22Rv1 (cell line): ENCODE data around the gene FLNA.

Experiments used
- ZFX ChIP-seq: fragments of 450-650 bp; IDR thresholded peaks from 2 replicates; pipeline ENCODE4 v1.6.1; 2017; ENCODE audit warnings: antibody characterized with exemption, borderline replicate concordance
- TF ChIP-seq, protein P1 (sequence below): fragments of 450-650 bp; IDR thresholded peaks from 2 replicates; pipeline ENCODE4 v1.5.1; 2017; ENCODE audit warnings: mild to moderate bottlenecking

DNA sequence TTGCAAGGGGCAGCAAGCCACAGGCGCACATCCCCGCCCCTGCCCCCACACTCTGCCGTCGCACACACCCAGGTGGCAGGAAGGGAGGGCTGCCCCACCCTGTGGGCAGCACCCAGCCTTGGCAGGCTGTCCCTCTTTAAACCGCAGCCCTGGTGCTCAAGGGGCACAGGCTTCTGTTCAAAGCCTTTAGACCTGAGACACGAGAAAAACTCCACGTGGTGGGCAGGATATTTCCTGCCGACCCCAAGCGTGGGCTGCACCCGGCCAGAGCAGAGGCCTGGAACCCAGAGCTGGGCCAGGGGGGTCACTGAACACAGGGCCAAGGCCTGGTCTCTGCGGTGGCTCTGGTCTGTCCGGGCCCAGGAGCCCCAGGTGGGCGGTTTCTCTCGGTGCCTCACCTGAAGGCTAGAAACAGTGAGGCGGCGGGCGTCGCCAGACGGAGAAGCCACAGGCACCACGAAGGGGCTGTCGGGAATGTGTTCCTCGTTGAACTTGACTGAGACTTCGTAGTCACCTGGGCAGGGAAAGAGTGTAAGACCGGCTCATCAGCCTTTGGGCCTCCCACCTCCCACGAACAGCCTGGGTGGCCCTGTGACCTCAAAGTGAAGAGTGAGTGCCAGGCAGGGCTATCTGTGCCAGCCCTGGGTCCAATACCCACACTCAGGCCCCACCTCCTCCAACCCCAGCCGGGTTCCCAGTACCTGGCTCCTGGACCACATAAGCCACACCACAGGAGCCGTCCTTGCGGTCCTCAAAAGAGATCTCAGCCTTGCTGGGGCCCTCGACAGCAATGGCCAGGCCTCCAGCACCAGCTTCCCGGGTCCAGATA is 23.0 kb downstream of the FLNA start:
- TF ChIP-seq, protein P1, sequence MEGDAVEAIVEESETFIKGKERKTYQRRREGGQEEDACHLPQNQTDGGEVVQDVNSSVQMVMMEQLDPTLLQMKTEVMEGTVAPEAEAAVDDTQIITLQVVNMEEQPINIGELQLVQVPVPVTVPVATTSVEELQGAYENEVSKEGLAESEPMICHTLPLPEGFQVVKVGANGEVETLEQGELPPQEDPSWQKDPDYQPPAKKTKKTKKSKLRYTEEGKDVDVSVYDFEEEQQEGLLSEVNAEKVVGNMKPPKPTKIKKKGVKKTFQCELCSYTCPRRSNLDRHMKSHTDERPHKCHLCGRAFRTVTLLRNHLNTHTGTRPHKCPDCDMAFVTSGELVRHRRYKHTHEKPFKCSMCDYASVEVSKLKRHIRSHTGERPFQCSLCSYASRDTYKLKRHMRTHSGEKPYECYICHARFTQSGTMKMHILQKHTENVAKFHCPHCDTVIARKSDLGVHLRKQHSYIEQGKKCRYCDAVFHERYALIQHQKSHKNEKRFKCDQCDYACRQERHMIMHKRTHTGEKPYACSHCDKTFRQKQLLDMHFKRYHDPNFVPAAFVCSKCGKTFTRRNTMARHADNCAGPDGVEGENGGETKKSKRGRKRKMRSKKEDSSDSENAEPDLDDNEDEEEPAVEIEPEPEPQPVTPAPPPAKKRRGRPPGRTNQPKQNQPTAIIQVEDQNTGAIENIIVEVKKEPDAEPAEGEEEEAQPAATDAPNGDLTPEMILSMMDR, result no peak
- no peak for TF ChIP-seq ZFX
